GM23338 (cell line): Measurements from ENCODE around the gene AP3D1. TPM values are rescaled to one million over a fixed set of nuclear protein-coding genes. Genes with fewer than 3 reads are reported as not detected.

ENCODE experiments used
- ATAC-seq: fragments of 200-7000 bp; cut with Tn5 transposase; 3 replicates; pipeline ENCODE4 v1.9.1; 2020
- DNase-seq: peaks from one replicate; pipeline ENCODE4 v3.0.0-alpha.2; 2015; ENCODE audit warnings: low spot score
- H2AFZ ChIP-seq: fragments of 200-600 bp; sonication (generic); 2 replicates; pipeline ENCODE4 v1.8.0; 2016; ENCODE audit warnings: antibody characterized with exemption, mild to moderate bottlenecking, moderate library complexity
- H3F3A ChIP-seq: fragments of 200-600 bp; sonication (generic); replicated peaks from 2 replicates; pipeline ENCODE4 v1.8.0; 2017; ENCODE audit warnings: antibody characterized with exemption, mixed run types, low read depth
- H3K27ac ChIP-seq: fragments of 200-600 bp; sonication (generic); 2 replicates; pipeline ENCODE4 v1.6.1; 2016; ENCODE audit warnings: low read depth
- H3K27me3 ChIP-seq: fragments of 200-600 bp; sonication (generic); 2 replicates; pipeline ENCODE4 v1.8.0; 2016; ENCODE audit warnings: mild to moderate bottlenecking, mixed run types, moderate library complexity; ENCODE audit not compliant: insufficient read depth
- H3K36me3 ChIP-seq: fragments of 200-600 bp; sonication (generic); 2 replicates; pipeline ENCODE4 v1.8.0; 2016; ENCODE audit warnings: mild to moderate bottlenecking; ENCODE audit not compliant: insufficient read depth
- H3K4me1 ChIP-seq: fragments of 200-600 bp; sonication (generic); 2 replicates; pipeline ENCODE4 v1.8.0; 2016; ENCODE audit warnings: mild to moderate bottlenecking, moderate library complexity; ENCODE audit not compliant: insufficient read depth
- H3K4me2 ChIP-seq: fragments of 200-600 bp; sonication (generic); 2 replicates; pipeline ENCODE4 v1.7.1; 2017; ENCODE audit warnings: mixed run types
- H3K4me3 ChIP-seq: fragments of 200-600 bp; sonication (generic); 2 replicates; pipeline ENCODE4 v1.6.1; 2016; ENCODE audit warnings: mixed run types
- H3K79me2 ChIP-seq: fragments of 200-600 bp; sonication (generic); replicated peaks from 2 replicates; pipeline ENCODE4 v1.8.0; 2017; ENCODE audit warnings: mild to moderate bottlenecking; ENCODE audit not compliant: insufficient read depth
- H3K9me2 ChIP-seq: fragments of 200-600 bp; sonication (generic); 2 replicates; pipeline ENCODE4 v1.8.0; 2017; ENCODE audit not compliant: insufficient read depth
- H4K20me1 ChIP-seq: fragments of 200-600 bp; sonication (generic); replicated peaks from 2 replicates; pipeline ENCODE4 v1.8.0; 2017; ENCODE audit warnings: mild to moderate bottlenecking; ENCODE audit not compliant: insufficient read depth
- H3K27ac Mint-ChIP-seq: 2 replicates; pipeline ENCODE4 v1.8.0; 2020; ENCODE audit warnings: inconsistent platforms, mild to moderate bottlenecking, moderate library complexity, mixed read lengths
- H3K27me3 Mint-ChIP-seq: 3 replicates; pipeline ENCODE4 v1.8.0; 2022; ENCODE audit warnings: low read depth, mild to moderate bottlenecking, moderate library complexity, mixed read lengths, inconsistent platforms; ENCODE audit not compliant: insufficient read depth, poor library complexity
- H3K36me3 Mint-ChIP-seq: 3 replicates; pipeline ENCODE4 v1.8.0; 2021; ENCODE audit warnings: low read depth, mild to moderate bottlenecking, inconsistent platforms, moderate library complexity, mixed read lengths
- H3K4me1 Mint-ChIP-seq: 3 replicates; pipeline ENCODE4 v1.8.0; 2020; ENCODE audit warnings: mild to moderate bottlenecking, inconsistent platforms, mixed read lengths
- H3K4me3 Mint-ChIP-seq: 3 replicates; pipeline ENCODE4 v1.8.0; 2021; ENCODE audit warnings: moderate library complexity, mild to moderate bottlenecking, inconsistent platforms, mixed read lengths
- H3K9me3 Mint-ChIP-seq: 3 replicates; pipeline ENCODE4 v1.8.0; 2020; ENCODE audit warnings: moderate library complexity, mild to moderate bottlenecking, inconsistent platforms, mixed read lengths
- CREB1 ChIP-seq: fragments of 250-450 bp; sonication (Bioruptor Pico); IDR thresholded peaks from 2 replicates; pipeline ENCODE4 v1.5.0; 2020; ENCODE audit warnings: low read depth, mild to moderate bottlenecking, moderate library complexity
- CTCF ChIP-seq, 2 experiments: fragments of 200-600 bp in 1 of 2; sonication (generic) in 1 of 2; conservative IDR thresholded peaks; 2 replicates each; pipeline versions ENCODE4 v1.5.1 to v1.6.1; 2016 to 2017; ENCODE audit warnings: antibody characterized with exemption in 2 of 2, low read depth in 2 of 2, mild to moderate bottlenecking in 2 of 2, moderate library complexity in 1 of 2
- ETS1 ChIP-seq: IDR thresholded peaks from 2 replicates; pipeline ENCODE4 v1.6.1; 2016; ENCODE audit warnings: antibody characterized with exemption
- EZH2 ChIP-seq: fragments of 200-600 bp; sonication (generic); IDR thresholded peaks from one replicate; pipeline ENCODE4 v1.8.0; 2017; ENCODE audit warnings: antibody characterized with exemption, mild to moderate bottlenecking, low read depth; ENCODE audit not compliant: unreplicated experiment
- EZH2phosphoT487 ChIP-seq: fragments of 200-600 bp; sonication (generic); IDR thresholded peaks from one replicate; pipeline ENCODE4 v1.8.1; 2018; ENCODE audit warnings: antibody characterized with exemption; ENCODE audit not compliant: unreplicated experiment
- JUNB ChIP-seq: IDR thresholded peaks from one replicate; pipeline ENCODE4 v1.6.1; 2016; ENCODE audit warnings: antibody characterized with exemption; ENCODE audit not compliant: unreplicated experiment
- NANOG ChIP-seq: IDR thresholded peaks from 2 replicates; pipeline ENCODE4 v1.6.1; 2016; ENCODE audit warnings: antibody characterized with exemption, borderline replicate concordance
- POLR2AphosphoS5 ChIP-seq: IDR thresholded peaks from 2 replicates; pipeline ENCODE4 v1.6.1; 2016; ENCODE audit warnings: antibody characterized with exemption, low read depth
- REST ChIP-seq: IDR thresholded peaks from one replicate; pipeline ENCODE4 v1.6.1; 2018; ENCODE audit warnings: antibody characterized with exemption; ENCODE audit not compliant: unreplicated experiment
- STAT1 ChIP-seq: IDR thresholded peaks from one replicate; pipeline ENCODE4 v1.6.1; 2016; ENCODE audit warnings: antibody characterized with exemption; ENCODE audit not compliant: unreplicated experiment
- ZNF114 ChIP-seq: fragments of 250-450 bp; sonication (Bioruptor Pico); IDR thresholded peaks from 2 replicates; pipeline ENCODE4 v1.5.0; 2020; ENCODE audit warnings: mild to moderate bottlenecking, moderate library complexity
- ZNF331 ChIP-seq: fragments of 250-450 bp; sonication (Bioruptor Pico); IDR thresholded peaks from 2 replicates; pipeline ENCODE4 v1.5.0; 2020; ENCODE audit warnings: low read depth, mild to moderate bottlenecking, moderate library complexity
- ZNF462 ChIP-seq: fragments of 250-450 bp; sonication (Bioruptor Pico); IDR thresholded peaks from 2 replicates; pipeline ENCODE4 v1.5.0; 2020; ENCODE audit warnings: mild to moderate bottlenecking, moderate library complexity
- polyA plus RNA-seq: library from polyadenylated mRNA; unstranded; fragments of >200 nt; fragmentation: Nextera tagmentation; extraction: Ambion mirVana; gene quantifications from 2 replicates; pipeline ENCODE4 v1.2.1, GENCODE V29; 2016
- total RNA-seq: library from RNA; depleted of rRNA; stranded (reverse); fragments of >200 nt; shearing (Covaris generic); gene quantifications from 2 replicates; pipeline ENCODE4 v1.2.3, GENCODE V29; 2014

The AP3D1 gene
- total and polyA plus RNA-seq, 2 experiments from 2014 or later = 101 to 236 TPM

- Mint-ChIP-seq H3K9me3 (no peaks in the 10 kb centered on the region), H3K27me3 (peaks cover 4% of the 10 kb centered on the region), H3K27ac (no peak overlapping the region), H3K4me3 (no peak overlapping the region), H3K4me1 (no peaks in the 10 kb centered on the region; the same call in 2 of the 3 replicates), H3K36me3 (peaks cover 71% of the 10 kb centered on the region)
- Histone ChIP-seq H3K4me3 (no peak overlapping the region), H4K20me1 (peaks cover 15% of the 10 kb centered on the region), H3K79me2 (peaks cover 14% of the 10 kb centered on the region), H3K4me1 (no peaks in the 10 kb centered on the region), H3F3A (peaks cover 8% of the 10 kb centered on the region; the same call in 1 of the 2 replicates), H3K4me2 (no peak overlapping the region), H3K27ac (no peak overlapping the region), H3K9me2 (no peaks in the 10 kb centered on the region), H3K36me3 (peaks cover 32% of the 10 kb centered on the region), H2AFZ (no peak overlapping the region), H3K27me3 (no peaks in the 10 kb centered on the region)
- DNase-seq (no peak), ATAC-seq (no peak)
- TF ChIP-seq STAT1 (no peak), ZNF114 (CRISPR knock-in tag) (no peak), REST (no peak), ZNF462 (CRISPR knock-in tag) (no peak), EZH2phosphoT487 (no peak), EZH2 (no peak), NANOG (no peak), CTCF (conservative IDR thresholded peaks at IDR 0.05; ENCODE audit: low read depth in 2 of 2) (no peak), ZNF331 (CRISPR knock-in tag) (no peak), ETS1 (no peak), JUNB (no peak), POLR2AphosphoS5 (no peak), CREB1 (CRISPR knock-in tag) (no peak)
Observed at GRCh38 chr19:2129486-2129885, 21.9 kb downstream of the AP3D1 start.
